Measurements from ENCODE around the gene DOP1A.

DOP1A gene

DNA sequence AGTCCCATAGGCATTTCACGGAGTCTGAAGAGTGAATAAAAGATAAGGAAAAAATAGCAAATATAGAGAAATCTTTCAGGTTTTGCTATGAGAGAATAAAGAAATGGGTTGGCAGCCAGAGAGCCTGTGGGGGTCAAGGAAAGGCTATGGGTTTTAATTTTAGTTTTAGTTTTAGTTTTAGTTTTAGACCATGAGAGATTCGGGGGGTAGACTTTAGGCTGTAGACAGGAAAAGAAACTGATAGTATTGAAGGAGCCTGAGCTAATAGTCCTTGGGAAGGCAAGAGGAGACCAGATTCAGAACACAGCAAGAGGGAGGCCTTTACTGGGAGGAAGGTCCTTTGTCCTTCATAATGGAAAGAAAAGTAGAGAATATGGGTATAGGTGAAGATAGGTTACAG lies 19.3 kb downstream of the DOP1A start:
- no peak for DNase-seq

- no peak for DNase-seq
Measured at GRCh38 chr6:83092756-83093399, 25.4 kb downstream of the DOP1A start.

GRCh38 chr6:83096791-83097190 lies 29.3 kb downstream of the DOP1A start:
- DNase-seq, result no peak

DNA sequence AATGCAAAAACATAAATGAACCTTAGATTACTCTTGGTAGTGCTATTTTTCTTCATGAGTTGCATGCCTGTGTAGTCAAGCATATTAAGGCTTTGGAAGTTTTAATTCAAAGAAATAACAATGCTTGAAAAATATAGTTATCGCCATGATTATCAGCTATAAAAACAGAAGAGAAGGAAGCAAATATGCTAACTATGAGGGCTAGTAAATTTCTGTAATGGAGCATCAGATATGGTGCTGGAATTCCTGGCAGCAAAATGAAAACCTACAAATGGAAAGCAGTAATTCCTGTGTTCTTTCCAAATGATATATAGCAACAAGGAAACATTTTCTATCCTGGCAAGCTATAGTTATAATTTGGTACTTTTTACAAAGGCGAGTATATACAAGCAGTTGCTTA lies 29.7 kb downstream of the DOP1A start:
- no peak for DNase-seq

- no peak for DNase-seq
Measured at GRCh38 chr6:83097675-83098074, 30.2 kb downstream of the DOP1A start.

DNA sequence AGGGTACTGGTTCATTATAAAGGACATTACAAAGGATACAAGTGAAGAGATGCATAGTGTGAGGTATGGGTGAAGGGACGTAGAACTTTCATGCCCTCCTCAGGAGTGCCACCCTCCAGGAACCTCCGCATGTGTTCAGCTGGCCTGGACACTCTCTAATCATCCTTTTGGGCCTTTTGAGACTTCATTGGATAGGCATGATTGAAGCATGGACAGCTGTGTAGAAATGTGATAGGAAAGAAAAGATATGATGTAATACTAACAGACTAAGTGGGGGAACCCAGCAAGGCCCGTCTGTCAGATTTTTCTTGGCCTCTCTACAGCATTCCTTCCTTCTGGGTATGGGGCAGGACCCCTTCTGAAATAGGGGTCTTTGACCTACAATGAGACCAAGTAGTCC lies 31.1 kb downstream of the DOP1A start:
- DNase-seq, result no peak

GRCh38 chr6:83108378-83108777 lies 40.9 kb downstream of the DOP1A start:
- DNase-seq, result no peak

DNA sequence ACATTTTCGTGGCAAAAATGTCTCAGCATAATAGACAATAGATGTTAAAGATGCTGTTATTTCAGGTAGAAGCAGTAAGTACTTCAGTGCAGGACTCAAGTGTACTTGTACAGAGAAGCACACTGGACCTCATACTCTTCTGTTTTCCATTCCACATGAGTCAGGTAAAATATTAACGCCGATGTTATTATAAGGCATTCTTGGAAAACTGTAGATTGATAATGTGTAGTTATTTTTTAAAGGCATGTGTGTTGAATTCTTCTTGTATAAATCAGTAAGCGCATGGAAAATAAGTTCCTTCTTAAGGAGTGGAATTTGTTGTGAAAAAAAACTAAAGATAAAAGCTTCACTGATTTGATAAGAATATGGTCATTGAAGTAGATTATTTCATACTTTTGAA lies 45.8 kb downstream of the DOP1A start:
- DNase-seq, result no peak

GRCh38 chr6:83114164-83114563 lies 46.7 kb downstream of the DOP1A start:
- DNase-seq, result no peak

DNA sequence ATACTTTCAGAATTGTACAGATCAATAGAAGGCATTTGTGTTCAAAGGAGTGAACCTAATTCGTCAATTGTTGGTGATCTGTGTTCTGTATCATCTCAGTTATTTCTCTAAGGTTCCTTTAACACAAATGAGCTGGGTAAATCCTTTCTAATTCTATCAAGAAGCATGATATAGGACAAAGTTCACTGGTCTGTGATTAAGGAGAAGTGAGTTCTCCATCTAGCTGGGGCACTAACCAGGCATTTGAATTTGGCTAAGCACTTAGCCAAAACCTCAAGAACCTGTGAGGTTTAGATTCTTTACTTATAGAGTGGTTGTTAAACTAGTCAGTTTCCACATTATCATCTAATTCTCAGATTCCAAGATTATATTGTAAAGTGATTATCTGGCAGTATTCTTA lies 50.3 kb downstream of the DOP1A start:
- DNase-seq, result no peak

DNA sequence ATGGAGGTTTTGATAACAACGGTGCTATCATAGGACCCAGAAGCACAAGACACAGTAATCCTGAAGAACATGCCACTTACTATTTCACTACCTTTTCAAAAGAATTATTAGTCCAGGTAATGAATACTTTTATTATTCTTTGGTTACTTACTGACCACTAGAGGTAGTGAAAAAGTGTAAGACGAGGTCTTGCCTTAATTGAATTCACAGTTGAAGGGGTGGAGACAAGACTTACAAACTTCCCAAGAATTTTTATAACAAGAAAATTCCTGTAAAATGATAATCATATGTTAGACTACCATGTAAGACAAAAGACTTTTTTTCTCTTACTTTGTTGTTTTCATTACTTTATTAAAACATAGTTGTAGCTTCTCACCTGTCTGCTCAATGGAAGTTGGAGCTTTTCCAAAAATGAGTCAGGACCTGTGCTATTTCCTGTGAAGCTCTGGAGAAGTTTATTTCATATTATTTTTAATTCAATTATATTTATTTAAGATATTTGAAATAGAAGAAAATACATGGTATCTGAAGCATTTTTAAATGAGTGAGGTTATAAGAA lies 52.4 kb downstream of the DOP1A start:
- no peak for DNase-seq

GRCh38 chr6:83124553-83124952 lies 57.1 kb downstream of the DOP1A start:
- DNase-seq, result no peak

- no peak for DNase-seq
Measured at GRCh38 chr6:83125425-83125824, 58.0 kb downstream of the DOP1A start.

- DNase-seq, result no peak
Measured at GRCh38 chr6:83126223-83126622, 58.8 kb downstream of the DOP1A start.

DNA sequence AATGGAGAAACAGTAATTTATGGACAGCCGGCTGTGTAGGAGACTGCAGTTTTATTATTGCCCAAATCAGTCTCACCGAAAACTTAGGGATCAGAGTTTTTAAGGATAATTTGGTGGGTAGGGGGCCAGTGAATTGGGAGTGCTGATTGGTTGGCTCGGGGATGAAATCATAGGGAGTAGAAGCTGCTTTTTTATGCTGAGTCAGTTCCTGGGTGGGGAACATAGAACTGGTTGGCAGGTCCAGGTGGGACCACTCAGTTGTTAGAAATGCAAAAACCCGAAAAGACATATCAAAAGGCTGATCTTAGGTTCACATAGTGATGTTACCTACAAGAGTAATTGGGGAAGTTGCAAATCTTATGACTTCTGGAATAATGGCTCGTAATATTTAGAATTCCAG lies 59.3 kb downstream of the DOP1A start:
- no peak for DNase-seq

DNA sequence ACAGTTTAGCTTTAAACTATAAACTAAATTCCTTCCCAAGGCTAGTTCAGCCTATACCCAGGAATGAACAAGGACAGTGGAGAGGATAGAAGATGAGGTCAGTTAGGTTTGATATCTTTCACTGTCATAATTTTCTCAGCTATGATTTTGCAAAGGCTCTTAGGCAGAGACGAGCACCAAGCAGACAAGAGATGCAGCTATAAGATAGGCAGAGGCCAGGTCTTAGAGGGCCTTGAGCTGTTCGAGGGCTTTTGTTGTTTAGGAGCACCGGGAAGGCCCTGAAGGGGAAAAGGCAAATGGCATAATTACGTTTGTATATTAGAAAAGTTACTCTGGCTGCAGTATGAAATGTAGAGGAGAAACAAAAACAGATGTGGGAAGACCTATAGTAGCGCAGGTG lies 59.8 kb downstream of the DOP1A start:
- DNase-seq, result no peak

DNA sequence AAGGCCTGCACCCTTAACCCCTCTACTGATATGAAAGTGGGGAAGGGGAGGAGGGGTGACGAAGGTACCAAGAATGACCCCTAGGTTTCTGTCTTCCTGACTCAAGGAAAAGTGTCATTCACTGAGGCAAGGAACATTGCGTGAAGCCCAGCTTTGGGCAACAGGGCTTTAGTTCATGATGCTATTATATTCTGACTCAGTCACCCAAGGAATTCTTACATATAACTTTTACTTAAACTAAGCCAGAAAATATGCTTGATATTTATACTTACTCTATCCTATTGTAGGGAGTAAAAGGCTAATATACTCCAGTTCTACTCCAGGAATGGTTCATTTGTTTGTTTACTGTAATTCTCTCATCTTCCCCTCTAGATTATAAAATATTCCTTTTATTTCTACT lies 60.5 kb downstream of the DOP1A start:
- DNase-seq, result no peak

GRCh38 chr6:83132121-83132520 lies 64.7 kb downstream of the DOP1A start:
- DNase-seq, result no peak

- no peak for DNase-seq
Measured at GRCh38 chr6:83138118-83138722, 70.7 kb downstream of the DOP1A start.

- DNase-seq, result no peak
Measured at GRCh38 chr6:83138758-83139157, 71.3 kb downstream of the DOP1A start.

GRCh38 chr6:83151114-83151513 lies 83.6 kb downstream of the DOP1A start:
- no peak for DNase-seq

DNA sequence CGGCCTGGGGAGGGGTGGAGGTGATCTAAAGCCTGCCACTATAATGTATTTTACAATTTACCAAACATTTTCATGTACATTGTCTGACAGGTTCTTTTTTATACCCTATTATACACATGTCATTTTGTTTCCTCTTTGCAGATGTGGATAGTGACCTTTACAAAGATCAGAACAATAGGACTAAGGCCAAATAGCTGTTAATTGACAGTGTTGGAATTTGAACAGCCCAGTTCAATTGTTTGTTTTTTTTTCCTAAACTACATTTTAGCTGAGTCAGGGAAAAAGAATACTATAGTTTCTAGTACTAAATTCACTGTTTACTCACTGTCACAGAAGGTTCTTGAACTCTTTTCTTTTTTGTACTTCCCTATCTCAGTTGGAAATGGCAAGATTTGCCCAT lies 85.4 kb downstream of the DOP1A start:
- DNase-seq, result no peak

DNA sequence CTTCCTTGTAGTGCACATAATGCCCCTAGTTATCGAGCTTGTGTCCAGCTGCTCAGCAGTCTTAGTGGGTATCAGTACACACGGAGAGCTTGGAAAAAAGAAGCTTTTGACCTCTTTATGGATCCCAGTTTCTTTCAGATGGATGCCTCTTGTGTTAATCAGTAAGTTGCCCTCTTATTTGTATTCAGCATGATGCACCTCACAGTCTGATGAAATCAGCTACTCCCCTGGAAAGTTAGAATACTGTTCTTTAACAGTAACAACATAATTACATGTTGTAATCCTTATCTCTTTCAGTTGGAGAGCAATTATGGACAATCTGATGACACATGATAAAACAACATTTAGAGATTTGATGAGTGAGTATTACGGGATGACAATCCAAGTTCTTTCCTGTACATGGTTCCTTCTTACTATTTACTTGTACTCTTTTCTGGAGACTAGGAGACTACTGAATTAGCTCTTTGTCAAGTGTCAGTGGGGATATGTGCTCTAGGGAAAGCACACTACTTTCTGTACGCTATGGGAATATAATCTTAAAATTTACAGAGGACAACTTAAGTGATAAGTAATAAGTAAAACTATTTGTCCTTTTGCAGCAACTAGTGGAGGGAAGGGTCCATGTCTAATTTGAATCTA lies 86.5 kb downstream of the DOP1A start:
- no peak for DNase-seq

DNA sequence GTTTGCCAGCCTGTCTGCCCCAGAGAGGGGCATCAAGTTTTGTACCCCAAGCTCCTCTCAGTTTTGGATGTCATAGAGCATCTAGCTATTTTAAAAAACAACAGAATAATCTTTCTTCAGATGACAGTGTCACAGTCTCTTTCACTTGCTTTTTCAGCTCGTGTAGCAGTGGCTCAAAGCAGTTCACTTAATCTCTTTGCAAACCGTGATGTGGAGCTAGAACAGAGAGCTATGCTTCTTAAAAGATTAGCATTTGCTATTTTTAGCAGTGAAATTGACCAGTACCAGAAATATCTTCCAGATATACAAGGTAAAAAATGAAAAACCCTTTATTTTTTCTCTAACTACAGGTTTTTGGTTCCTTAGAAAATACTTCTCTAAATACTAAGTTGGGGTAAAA lies 88.3 kb downstream of the DOP1A start:
- no peak for DNase-seq

All from NCI-H510A (cell line).